Measurements from ENCODE around the gene MDM2.
"Not testable (repeated sequence)": the region's sequence is repeated elsewhere in the genome, so short reads cannot be mapped to it uniquely, and the experiment has no call there.

The MDM2 gene

DNA sequence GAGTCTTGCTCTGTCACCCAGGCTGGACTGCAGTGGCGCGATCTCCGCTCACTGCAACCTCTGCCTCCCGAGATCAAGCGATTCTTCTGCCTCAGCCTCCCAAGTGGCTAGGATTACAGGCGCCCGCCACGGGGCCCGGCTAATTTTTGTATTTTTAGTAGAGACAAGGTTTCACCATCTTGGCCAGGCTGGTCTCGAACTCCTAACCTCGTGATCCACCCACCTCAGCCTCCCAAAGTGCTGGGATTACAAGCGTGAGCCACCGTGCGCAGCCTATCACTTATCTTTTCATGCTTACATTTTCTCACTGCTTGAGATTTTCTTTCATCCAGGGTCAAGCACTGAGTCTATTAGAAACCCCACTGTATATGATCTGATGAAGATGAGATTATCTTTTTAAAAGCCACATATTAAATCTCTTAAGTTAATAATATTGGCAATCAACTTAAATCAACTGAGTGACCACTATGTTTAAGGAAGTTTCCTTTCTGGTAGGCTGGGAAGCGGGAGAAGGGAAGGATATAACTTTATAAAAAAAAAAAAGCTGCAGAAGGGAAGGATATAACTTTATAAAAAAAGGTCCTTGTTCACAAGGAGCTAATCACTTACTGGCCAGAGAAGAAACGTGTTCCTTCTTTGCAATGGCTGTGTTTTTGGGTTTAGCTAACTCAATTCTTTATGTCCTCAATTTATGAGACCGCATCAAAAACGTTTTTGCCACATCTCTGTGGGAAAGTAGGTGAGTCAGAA lies 1.3 kb upstream of the MDM2 start:
- DNase-seq = peak in 1 of 2 experiments; percentile 11

DNA sequence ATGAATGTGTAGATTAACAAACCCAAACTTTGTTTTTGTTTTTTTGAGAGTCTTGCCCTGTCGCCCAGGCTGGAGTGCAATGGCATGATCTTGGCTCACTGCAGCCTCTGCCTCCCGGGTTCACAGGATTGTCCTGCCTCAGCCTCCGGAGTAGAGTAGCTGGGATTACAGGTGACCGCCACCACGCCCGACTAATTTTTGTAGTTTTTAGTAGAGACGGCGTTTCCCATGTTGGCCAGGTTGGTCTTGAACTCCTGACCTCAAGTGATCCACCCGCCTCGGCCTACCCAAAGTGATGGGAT lies 752 bp upstream of the MDM2 start:
- not testable (repeated sequence) for DNase-seq

DNA sequence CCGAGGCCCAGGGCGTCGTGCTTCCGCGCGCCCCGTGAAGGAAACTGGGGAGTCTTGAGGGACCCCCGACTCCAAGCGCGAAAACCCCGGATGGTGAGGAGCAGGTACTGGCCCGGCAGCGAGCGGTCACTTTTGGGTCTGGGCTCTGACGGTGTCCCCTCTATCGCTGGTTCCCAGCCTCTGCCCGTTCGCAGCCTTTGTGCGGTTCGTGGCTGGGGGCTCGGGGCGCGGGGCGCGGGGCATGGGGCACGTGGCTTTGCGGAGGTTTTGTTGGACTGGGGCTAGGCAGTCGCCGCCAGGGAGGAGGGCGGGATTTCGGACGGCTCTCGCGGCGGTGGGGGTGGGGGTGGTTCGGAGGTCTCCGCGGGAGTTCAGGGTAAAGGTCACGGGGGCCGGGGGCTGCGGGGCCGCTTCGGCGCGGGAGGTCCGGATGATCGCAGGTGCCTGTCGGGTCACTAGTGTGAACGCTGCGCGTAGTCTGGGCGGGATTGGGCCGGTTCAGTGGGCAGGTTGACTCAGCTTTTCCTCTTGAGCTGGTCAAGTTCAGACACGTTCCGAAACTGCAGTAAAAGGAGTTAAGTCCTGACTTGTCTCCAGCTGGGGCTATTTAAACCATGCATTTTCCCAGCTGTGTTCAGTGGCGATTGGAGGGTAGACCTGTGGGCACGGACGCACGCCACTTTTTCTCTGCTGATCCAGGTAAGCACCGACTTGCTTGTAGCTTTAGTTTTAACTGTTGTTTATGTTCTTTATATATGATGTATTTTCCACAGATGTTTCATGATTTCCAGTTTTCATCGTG lies 612 bp downstream of the MDM2 start:
- DNase-seq = peak; percentile 78 to 83

DNA sequence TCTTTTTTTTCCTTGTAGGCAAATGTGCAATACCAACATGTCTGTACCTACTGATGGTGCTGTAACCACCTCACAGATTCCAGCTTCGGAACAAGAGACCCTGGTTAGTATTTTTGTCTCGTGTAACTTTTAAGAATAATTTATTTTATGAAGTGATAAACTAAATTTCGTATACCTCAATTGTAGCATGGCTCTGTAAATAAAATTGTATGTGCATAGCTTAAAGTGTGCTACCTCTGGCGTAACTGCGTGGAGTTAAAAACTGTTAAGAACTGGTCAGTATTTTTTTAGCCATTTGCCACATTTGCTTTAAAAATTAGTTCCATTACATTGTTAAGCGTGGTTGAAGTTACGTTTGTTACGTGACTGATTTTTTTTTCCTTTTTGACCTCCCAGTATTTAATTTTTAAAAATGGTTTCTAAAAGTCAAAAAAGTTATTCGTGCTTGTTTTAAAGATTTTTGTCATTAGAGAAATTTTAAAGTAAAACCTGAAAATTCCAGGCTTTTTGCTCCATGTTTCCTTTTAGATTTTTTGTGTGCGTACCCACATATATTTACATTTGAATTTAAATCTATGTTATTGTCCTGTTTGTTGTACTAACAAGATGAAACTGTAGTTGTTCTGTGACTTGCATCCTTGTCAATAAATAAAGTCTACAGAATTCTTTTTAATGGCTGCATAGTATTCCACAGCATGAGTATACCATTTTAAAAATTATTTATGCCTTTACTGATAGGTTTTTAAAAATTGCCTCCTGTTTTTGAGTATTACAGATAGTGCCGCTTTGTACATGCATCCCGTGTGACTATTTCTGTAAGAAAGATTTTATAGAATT lies 1.4 kb downstream of the MDM2 start:
- no peak for DNase-seq

DNA sequence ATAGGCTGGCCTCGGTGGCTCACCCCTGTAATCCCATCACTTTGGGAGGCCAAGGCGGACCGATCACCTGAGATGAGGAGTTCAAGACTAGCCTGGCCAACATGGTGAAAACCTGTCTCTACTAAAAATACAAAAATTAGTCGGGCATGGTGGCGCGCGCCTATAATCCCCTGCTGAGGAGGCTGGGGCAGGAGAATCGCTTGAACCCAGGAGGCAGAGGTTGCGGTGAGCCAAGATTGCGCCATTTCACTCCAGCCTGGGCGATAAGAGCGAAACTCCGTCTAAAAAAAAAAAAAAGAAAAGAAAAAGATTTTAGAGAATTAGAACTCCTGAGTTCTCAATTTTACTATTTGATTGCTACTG lies 2.0 kb downstream of the MDM2 start:
- peak in 1 of 2 experiments; percentile 14 for DNase-seq

DNA sequence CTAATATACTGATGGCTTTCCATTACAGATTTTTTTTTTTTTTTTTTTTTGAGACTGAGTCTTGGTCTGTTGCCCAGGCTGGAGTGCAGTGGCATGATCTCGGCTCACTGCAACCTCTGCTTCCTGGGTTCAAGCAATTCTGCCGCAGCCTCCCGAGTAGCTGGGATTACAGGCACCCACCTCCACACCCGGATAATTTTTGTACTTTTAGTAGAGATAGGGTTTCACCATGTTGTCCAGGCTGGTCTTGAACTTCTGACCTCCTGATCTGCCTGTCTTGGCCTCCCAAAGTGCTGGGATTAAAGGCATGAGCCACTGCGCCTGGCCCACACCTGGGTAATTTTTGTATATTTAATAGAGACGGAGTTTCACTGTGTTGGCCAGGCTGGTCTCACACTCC lies 3.6 kb downstream of the MDM2 start:
- DNase-seq = not testable (repeated sequence)

DNA sequence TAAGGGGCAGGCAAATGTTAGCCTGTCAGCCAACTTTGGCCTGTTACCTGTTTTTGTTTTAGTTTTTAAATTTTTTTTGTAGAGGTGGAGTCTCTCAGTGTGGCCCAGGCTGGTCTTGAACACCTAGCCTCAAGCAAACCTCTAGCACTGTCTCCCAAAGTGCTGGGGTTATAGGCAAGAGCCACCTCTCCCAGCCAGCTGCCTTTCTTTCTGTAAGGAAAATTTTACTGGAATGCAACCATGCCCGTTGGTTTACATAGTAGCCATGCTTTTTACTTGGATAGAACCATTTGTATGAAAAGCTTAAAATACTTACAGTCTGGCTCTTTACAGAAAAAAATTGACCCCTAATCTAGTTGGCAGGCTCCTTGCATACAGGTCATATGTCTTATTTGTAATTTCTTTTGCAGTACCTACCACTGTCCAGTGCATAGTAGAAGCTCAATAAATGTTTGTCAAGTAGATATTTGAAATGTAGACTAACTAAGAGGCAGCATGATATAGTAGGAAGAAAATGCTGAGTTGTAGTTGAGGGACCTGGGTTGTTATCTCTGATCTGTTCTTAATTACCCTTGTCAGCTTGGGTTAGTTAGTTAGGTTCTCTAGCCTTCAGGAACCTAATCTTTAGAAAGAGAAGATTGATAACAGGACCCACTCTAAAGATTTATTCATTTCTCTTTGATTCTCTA lies 4.7 kb downstream of the MDM2 start:
- peak in 1 of 2 experiments; percentile 5 for DNase-seq

DNA sequence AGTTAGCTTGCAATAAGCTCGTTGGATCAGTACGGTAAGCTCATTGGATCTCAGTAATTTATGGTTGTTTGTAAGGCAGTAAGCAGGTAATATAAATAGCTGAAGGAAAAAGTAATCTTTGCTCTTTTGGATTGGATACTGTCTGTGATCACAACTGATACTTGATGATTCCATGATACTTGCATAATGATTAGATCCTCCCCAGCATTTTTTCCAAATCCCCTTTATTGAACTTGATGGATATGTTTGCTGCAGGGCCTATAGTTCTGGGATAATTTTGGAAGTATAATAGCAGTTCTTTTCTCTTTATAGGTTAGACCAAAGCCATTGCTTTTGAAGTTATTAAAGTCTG lies 5.2 kb downstream of the MDM2 start:
- no peak for DNase-seq

DNA sequence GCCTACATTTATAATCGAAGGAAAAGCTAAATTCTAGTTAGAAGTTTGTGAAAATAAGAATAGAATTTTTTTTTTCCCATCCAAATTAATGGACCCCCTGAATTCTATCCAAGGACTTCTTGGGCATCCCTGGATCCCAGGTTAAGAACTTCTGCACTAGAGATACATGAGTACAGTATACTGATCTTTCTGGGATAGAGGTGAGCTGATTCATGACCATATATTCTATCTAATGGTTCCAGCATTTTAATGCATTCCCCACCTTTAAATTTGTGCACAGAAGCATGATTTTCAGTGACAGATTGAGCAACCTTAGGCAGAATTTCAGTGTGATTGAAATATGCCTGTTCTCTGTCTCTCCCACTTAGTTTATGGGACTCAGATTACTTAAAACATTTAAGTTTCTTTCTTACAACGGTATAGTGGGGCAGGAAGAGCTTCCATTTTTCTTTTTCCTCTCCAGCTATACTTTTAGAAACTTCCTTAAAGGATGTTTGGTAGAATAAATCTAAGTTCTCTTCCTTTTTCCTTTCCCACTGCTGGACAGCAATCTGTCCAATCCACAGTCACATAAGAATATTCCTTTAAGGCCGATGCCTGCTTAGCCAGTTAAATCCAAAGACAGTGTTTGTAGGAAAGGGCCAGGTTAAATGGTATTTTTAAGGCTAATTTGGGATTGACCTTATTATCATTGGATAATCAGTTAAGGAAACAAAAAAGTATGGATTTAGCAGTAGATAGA lies 6.7 kb downstream of the MDM2 start:
- no peak for DNase-seq

DNA sequence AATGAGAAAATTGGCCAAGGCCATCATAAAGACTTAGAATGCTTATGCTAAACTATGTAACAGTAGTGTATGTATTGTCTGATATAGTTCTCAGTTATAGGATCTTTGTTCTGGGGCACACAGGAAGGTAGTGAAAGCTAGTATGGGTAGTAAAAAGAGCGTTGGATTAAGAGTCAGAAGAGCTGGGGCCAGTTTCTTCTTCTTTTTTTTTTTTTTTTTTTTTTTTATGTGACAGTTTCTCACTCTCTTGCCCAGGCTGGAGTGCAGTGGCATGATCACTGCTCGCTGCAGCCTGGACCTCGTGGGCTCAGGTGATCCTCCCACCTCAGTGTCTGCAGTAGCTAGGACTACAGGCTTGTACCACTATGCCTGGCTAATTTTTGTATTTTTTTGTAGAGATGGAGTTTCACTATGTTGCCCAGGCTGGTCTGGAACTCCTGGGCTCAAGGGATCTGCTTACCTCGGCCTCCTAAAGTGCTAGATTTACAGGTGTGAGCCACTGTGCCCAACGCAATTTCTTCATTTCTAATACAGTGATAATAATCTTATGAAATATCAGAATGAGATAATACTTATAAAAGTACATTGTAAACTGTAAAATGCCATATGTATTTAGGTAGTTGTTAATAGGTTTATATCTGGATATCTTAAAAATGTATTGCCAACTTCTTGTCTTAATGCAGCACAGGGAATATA lies 7.4 kb downstream of the MDM2 start:
- DNase-seq = no peak

DNA sequence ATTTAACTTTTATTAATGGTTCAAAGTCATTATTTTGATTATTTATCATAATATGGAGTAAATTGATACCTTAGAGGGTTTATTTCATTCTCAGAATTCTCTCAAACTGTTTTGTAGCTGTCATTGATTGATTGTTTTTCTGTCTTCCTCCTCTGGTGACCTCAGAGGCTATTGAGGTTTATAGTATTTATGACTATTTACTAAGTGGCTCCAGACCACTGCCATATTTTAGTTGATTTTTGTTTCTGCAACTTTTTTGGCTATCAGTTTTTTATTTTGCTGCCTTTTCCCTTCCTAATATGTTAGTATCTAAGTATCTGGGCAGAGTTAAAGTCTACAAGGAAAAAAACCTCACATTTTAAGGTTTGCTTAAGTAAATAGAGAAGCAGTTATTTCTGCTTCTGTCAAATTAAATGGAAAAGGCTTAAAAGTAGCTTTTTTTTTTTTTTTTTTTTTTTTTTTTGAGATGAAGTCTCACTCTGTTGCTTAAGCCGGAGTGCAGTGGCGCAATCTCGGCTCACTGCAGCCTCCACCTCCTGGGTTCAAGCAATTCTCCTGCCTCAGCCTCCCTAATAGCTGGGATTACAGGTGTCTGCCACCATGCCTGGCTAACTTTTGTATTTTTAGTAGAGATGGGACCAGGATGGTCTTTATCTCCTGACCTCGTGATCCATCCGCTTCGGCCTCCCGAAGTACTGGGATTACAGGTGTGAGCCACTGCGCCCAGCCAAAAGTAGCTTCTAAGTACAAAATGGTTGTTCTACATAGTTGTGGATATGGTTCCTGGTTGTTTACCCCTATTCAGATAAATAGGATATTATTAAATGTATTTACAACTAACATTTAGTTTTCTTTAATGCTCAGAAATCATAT lies 8.2 kb downstream of the MDM2 start:
- DNase-seq = no peak

DNA sequence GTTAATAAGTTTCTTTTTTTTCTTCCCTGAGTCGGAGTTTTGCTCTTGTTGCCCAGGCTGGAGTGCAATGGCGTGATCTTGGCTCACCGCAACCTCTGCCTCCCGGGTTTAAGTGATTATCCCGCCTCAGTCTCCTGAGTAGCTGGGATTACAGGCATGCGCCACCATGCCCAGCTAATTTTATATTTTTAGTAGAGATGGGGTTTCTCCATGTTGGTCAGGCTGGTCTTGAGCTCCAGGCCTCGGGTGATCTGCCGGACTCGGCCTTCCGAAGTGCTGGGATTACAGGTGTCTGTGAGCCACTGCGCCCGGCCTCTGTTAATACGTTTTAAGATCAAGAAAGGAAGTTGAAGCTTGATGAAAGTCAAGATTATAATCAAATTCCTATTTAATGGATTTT lies 11.5 kb downstream of the MDM2 start:
- DNase-seq = not testable (repeated sequence)

DNA sequence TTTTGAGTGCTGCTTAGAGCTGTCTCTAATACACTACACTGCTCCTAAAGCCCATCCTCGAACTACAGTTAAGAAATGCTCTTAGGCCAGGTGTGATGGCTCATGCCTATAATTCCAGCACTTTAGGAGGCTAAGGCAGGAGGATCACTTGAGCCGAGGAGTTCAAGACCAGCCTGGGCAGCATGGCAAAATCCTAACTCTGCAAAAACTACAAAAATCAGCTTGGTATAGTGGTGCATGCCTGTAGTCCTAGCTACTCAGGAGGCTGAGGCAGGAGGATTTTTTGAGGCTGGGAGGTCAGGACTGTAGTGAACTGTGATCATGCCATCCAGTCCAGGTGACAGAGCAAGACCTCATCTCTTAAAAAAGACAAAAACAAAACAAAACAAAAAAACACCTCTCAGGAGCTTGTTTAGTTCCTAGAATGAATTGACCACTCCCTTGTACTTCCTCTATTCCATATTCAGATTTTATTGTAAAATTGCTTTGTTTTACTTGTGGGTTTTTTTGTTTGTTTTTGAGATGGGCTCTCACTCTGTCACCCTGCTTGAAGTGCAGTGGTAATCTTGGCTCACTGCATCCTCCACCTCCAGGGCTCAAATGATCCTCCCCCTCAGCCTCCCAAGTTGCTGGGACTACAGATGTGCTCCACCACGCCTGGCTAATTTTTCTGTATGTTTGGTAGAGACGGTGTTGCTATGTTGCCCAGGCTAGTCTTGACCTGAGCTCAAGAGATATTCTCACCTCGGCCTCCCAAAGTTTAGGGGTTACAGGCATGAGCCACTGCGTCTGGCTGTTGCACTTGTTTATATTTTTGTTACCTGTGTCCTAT lies 13.6 kb downstream of the MDM2 start:
- no peak for DNase-seq

DNA sequence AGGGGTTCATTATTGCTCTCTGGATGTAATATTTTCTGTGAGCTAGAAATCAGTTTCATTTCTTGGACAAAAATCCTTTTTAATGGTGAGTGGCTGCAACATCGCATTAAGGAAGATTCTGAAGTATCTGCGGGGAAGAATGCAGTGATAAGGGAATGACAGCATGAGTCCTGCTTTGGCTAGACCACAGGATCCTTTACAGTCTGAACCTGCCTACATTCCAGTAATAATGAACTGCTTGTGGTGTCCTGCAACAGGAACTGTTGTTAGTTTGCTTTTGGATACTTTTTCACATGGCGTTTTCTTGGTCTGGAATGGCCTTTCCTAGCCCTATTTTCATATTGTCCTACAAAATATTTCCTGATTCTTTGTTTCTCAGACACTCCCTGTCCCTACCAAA lies 15.7 kb downstream of the MDM2 start:
- no peak for DNase-seq

DNA sequence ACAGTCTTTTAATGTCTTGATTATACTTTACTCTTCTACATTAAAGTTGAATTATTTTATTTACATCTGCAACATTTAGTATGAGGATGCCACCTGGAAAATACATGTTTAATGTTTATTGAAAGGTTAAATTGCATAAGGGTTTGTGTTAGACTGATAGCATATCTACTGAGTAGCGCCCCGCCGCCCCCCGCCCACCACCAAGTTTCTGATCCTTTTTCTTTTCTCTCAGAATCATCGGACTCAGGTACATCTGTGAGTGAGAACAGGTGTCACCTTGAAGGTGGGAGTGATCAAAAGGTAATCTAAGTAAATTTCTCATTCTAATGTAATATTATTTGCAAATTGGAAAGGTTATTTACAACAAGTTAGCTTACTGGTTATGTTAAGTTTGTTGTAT lies 16.2 kb downstream of the MDM2 start:
- DNase-seq = no peak

DNA sequence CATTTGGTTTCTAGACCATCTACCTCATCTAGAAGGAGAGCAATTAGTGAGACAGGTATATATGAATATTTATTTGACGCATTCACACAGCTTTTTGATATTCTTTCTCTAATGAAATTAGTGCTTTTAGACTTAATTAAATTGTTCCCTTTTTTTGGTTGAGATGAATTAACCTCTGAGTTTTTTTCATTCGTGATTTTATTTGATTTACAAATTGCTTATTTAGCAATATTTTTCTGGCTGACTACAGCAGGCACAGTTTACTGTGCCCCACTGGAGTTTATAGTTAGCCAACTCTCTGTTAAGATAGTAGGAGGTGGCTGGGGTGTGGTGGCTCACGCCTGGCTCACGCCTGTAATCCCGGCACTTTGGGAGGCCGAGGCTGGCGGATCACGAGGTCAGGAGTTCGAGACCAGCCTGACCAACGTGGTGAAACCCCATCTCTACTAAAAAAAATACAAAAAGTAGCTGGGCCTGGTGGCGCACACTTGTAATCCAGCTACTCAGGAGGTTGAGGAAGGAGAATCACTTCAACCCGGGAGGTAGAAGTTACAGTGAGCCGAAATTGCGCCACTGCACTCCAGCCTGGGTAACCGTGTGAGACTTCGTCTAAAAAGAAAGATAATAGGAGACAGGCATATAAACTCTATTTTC lies 16.7 kb downstream of the MDM2 start:
- DNase-seq = no peak

DNA sequence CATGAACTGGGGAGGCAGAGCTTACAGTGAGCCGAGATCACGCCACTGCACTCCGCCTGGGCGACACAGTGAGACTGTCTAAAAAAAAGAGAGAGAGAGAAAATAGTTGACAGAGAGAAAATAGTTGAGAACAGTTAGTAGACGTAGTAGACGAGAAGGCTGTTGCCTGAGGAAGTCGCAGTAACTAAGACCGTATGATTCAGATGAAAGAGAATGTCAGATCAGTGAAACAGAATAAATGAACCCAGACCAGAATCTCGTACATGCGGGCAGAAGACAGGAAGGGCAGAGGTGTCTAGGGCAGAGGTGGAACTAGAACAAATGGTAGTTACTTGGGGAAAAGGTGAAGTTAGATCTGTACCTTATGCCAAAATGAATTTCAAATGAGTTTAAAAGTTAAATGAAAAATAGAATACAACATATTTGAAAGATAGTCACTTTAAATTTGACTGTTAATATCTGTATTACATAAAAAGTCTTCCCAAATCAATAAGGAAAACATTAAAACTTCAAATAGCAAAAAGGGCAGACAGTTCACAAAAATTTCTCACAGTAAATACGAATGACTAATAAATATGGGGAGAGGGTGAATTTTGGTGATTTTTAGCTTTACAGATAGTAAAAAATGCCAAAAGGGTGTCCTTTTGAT lies 17.7 kb downstream of the MDM2 start:
- no peak for DNase-seq

DNA sequence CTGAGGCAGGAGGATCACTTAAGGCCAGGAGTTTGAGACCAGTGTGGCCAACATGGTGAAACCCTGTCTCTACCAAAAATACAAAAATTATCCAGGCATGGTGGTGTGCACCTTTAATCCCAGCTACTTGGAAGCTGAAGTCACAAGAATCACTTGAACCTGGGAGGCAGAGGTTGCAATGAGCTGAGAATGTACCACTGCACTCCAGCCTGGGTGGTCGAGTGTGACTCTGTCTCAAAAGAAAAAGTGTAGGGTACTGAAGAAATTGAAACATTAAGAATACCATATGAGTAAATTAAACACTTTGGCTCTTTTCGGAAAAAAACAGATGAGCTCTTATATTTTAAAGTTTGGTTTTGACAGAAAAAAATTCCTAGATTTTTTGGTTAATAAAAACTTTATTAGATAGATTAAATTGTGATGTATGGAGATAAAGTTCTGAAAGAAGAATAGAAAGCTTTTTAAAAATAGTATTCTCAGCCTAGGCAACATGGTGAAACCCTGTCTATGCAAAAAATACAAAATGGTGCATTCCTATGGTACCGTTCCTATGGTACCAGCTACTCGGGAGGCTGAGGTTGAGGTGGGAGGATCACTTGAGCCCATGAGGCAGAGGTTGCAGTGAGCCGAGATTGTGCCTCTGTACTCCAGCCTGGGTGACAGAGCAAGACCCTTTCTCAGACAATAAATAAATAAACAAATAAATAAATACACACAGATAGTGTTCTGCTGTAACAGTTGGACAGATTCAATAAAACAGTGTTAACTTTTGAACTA lies 20.1 kb downstream of the MDM2 start:
- DNase-seq = no peak

Data from activated T-cell treated with anti-CD3 and anti-CD28 coated beads, Interleukin-2, amount 50 U/mL, for 48 hours (primary cell).